ENCODE data around the gene ADIRF.
"Not testable (repeated sequence)": the region's sequence is repeated elsewhere in the genome, so short reads cannot be mapped to it uniquely, and the experiment has no call there.

ADIRF gene

DNA sequence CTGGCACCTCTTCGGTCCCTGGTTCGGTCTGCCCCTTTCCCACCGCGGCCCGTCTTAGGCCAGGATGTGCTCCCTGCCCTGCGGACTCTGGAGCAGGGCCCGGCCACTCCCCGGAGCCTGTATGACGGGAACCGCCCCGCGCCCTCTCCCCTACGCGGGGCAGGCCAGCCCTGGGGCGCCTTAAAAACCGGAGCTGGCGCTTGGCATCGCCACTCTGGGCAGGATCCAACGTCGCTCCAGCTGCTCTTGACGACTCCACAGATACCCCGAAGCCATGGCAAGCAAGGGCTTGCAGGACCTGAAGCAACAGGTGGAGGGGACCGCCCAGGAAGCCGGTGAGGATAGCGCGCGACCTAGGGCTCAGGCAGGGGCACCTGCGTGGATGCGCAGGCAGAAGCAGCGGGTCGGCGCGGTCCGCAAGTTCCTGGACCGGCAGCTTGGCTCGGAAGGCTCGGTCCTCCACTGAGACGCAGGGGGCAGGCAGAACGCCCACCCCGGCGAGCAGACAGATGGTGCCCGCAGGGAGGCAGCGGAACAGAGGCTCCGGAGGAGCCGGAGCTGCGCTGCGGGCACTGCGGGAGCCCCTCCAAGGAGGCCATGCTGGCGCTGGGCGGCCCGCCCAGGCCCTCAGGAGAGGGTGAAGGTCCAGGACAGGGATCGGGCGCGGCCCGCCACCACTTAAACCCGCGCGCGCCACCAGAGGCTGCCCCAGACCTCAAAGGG lies at the start of gene ADIRF:
Gene ADIRF (plus strand): TSS at position 212 of the 723 bp plus-strand sequence. CDS start 63 bp downstream, at position 275.
- no peak for DNase-seq (ENCODE audit: low read depth in 2 of 2)

GRCh38 chr10:86922553-86922961 lies 45.7 kb upstream of the ADIRF start:
- DNase-seq (ENCODE audit: low read depth in 2 of 2), result no peak

DNA sequence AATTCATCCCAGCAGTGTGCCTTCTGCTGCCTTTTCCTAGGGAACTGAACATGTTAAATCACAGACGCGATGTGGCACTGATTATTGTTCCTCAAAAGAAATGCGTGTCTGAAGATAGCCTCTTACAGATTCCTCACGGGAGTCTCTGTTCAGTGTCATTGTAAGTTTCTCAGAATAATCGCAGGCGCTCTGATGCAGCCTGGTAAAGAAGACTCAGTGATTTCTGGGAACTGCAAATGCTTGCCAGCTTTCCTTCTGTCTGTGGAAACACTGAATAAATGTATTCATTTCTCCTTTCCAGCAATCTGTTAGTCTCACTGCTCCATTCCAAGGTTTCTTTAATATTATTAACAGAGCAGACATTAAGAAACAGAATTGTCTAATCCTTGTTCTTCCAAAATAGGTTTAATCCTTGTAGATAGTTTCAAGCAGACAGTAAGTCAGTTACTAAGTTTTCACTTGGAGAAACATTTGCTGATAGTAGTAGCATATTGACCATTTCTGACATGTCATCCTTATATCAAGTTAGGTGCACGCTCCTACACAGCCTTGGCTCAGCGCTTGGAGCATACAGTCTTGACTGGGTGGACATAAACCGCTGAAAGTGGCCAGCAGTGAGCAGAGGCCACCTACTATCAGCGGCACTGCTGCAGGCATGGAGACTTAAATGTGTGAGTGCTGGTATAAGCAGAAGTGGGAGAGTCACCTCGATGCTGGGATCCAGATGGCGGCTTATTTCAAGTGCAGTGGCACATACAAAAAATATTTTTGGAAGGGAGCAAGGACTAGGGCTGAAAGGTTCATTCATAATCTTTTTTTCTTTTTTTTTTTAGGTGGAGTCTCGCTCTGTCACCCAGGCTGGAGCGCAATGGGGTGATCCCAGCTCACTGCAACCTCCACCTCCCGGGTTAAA lies 38.6 kb upstream of the ADIRF start:
- DNase-seq (ENCODE audit: low read depth in 2 of 2), result no peak

DNA sequence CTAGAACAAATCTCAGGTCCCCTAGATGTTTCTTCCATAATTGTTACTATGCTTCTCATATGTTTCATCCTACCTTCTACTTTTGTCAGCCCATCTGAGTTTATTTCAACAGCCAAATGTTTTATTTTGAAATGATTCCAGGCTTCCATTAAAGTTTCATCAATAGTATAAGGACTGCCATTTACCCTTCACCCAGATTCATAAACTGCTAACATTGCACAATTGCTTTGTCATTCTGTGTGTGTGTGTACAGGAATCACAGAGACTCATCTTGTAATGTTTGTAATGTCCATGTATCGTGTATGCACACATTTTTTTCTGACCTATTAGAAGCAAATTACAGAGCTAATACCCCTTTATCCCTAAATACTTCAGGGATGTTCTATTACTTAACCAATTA lies 36.4 kb upstream of the ADIRF start:
- no peak for DNase-seq (ENCODE audit: low read depth in 2 of 2)

DNA sequence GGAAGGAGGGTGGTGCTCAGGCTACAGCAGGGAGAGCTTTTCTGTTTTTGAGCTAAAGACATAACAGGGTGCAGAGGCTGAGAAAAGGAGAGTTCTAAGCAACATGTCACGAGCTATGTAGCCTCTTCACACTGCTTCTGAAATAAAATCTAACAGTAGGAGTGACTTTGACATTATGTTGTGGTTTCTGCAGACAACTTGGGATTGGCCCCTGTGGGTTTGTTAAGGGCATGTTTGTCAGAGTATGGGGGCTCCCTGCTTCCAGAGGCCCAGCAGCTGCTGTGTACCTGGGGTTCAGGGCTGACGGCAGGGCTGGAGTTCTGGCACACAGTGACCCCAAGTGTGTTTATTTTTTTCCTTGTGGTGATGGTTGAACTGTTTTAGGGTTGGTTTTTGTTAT lies 35.6 kb upstream of the ADIRF start:
- no peak for DNase-seq (ENCODE audit: low read depth in 2 of 2)

- DNase-seq (ENCODE audit: low read depth in 2 of 2), result not testable (repeated sequence)
These were observed 34.0 kb upstream of the ADIRF start for GRCh38 chr10:86934162-86934711.

DNA sequence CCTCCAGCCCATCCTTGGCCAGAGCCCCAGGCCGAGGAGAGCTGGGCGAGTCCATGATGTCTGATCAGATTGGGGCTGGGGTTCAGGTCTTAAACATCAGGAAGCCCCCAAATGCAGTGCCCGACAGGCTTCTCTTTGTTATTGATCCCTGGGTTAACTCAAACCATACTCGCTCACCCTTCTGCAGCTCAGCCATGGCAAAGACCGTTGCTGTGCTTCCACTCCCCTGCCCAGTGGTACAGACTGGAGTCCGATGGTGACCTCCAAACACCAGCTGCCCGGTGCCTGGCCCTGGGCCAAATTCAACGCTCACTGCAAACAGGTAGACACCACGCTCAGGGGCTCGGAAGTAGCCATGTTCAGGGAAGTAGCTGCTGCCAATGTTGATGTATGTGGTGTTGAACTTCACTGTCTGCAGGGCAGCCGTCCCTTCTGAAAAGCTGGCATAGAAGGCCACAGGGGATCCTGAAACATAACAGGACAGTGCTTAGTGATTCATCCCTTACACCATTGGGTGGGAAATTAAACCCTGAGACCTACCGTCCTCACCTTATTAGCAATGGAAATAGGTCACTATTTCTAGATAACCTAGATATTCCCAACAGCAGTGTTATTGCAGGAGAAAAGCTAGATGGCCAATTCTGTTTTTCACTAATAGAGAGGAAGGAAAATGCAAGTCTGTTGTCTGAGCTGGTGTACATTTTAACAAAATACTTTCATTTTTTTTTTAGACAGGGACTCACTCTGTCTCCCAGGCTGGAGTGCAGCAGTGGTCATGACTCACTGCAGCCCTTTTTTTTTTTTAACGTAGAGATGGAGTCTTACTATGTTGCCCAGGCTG lies 31.4 kb upstream of the ADIRF start:
- DNase-seq (ENCODE audit: low read depth in 2 of 2), result no peak

DNA sequence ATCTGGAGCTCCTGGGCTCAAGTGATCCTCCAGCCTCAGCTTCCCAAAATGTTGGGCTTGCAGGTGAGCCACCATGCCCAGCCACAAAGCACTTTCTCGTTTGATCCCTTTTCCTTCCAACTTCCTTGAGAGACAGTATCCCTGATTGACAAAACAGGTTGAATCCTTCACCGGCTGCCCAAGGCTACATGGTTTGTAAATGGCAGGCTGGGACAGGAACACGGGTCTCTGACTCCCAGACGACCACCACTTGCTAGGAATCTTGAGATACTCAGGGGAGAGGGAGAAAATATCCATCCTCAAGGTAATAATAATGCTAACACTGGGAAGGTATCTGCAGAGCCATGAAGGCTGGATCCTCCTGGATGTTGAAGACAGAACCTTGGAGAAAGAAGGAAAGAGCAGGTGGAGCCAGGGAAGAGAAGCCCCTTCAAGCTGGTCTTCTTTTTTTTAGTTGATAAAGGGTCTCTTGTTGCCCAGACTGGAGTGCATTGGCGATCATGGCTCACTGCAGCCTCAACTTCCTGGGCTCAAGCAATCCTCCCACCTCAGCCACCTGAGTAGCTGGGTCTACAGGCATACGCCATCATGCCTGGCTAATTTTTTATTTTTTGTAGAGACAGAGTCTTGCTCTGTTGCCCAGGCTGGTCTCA lies 30.7 kb upstream of the ADIRF start:
- DNase-seq (ENCODE audit: low read depth in 2 of 2), result no peak

DNA sequence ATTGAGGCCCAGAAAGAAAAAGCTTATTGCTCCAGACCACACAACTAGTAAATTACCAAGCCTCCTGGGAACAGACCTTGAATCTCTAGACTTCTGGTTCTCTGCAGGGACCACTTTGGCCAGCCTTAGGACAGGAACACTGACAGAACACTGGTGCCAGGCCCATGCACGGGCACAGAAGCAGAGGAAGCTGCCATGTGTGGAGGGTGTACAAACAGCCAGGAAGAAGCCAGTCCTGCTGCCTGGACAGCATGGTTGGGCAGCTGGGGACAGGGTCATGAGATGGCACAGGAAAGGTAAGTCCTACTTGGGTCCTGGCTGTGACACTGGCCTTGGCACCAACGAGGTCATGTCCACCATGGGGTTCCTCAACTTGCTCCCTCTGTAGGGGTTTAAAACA lies 30.0 kb upstream of the ADIRF start:
- no peak for DNase-seq (ENCODE audit: low read depth in 2 of 2)

DNA sequence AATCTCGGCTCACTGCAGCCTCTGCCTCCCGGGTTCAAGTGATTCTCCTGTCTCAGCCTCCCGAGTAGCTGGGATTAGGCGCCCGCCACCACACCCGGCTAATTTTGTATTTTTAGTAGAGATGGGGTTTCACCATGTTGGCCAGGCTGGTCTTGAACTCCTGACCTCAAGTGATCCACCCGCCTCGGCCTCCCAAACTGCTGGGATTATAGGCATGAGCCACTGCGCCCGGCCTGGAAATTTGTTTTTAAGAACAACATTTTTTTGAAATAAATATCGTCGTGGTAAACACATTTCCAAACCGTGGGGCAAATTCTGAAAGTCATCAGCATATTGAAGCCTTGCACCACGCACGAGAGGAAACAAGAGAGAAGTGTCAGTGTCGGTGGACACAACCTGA lies 28.2 kb upstream of the ADIRF start:
- not testable (repeated sequence) for DNase-seq (ENCODE audit: low read depth in 2 of 2)

- no peak for DNase-seq (ENCODE audit: low read depth in 2 of 2)
These were observed 27.6 kb upstream of the ADIRF start for GRCh38 chr10:86940677-86941076.

GRCh38 chr10:86941426-86941825 lies 26.9 kb upstream of the ADIRF start:
- no peak for DNase-seq (ENCODE audit: low read depth in 2 of 2)

DNA sequence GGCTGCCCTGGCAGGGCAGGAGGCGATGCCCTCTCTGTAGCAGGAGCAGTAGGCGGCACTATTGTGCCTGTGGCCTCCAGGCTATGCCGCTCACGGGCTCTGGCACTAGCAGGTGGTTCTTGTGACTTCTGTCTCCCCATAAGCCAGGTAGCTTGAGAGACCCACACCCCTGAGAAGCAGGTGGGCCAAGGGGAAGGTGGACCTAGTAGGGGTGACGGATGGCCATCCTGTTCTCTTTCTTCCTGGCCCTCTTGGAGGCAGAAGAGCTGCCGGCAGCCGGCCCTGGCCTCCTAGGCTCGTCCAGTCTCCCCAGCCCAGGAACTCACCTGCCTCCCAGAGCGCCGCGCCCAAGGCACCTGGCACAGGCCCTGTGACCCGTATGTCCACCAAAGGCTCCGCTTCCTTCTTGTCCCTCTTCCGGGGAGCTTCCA lies 26.3 kb upstream of the ADIRF start:
- DNase-seq (ENCODE audit: low read depth in 2 of 2), result no peak

- DNase-seq (ENCODE audit: low read depth in 2 of 2), result no peak
These were observed 25.6 kb upstream of the ADIRF start for GRCh38 chr10:86942441-86943315.

- no peak for DNase-seq (ENCODE audit: low read depth in 2 of 2)
These were observed 24.8 kb upstream of the ADIRF start for GRCh38 chr10:86943316-86944030.

GRCh38 chr10:86944031-86944419 lies 24.3 kb upstream of the ADIRF start:
- no peak for DNase-seq (ENCODE audit: low read depth in 2 of 2)

GRCh38 chr10:86944471-86944870 lies 23.8 kb upstream of the ADIRF start:
- no peak for DNase-seq (ENCODE audit: low read depth in 2 of 2)

- no peak for DNase-seq (ENCODE audit: low read depth in 2 of 2)
These were observed 23.4 kb upstream of the ADIRF start for GRCh38 chr10:86944907-86945306.

DNA sequence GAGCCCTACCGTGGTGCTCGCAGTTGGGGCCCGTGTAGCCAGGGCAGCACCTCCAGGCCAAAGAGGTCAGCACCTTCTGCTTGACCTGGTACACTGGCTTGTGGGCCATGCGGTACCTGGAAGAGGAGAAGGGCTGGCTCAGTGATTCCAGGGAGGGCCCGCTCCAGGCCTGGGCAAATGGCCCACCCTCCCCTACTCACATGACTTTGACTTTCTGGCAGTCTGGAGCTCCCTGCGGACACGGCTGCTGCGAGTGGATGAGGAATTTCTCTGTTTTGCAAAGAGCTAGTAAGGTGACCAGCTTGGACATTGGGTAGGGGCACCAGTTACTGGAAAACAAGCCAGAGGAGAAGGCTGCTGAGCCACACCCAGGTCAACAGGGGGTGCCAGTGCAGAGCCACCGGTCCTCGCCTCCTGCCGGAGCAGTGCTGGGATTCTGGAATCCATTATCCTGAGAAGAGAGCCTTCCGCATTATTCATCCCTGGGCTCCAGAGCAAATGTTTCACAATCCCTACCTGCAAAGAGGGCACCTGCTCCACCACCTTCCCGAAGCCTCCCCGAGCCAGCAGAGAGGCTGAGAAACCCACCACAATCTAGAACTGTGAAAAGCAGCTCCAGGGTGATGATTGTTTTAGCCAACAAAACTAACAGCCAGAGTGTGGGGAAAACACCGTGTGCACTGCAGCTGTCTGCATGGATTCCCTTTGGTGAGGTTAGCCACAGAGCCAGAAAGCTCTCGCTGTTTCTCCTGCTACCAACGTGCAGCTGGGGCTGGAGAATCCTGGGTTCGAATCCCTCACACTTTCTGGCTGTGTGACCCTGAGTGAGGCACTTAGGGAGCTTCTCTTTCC lies 22.7 kb upstream of the ADIRF start:
- DNase-seq (ENCODE audit: low read depth in 2 of 2), result no peak

Measured in stimulated activated CD4-positive, alpha-beta T cell treated with anti-CD3 and anti-CD28 coated beads, Interleukin-4, amount 100 ng/mL, for 48 hours (primary cell).